ENCODE data around the gene TMEM132E. TPM values are rescaled to one million over a fixed set of nuclear protein-coding genes. Genes with fewer than 3 reads are reported as not detected.
A peak's percentile ranks its signal among the peaks of the same experiment; 100 is the strongest.
"Not testable (repeated sequence)": the region's sequence is repeated elsewhere in the genome, so short reads cannot be mapped to it uniquely, and the experiment has no call there.

The TMEM132E gene
- total RNA-seq (2014; rRNA removed; shearing (Covaris generic); ENCODE audit: low replicate concordance), result not detected in 2 replicates

GRCh38 chr17:34579017-34579946, at the start of gene TMEM132E:
Gene TMEM132E, plus strand, starts transcription at chr17:34579582. Its CDS starts 1,495 bp downstream, at chr17:34581077.
- Histone ChIP-seq H3K36me3 (no peaks in the 10 kb centered on the region), H3K9me3 (no peaks in the 10 kb centered on the region; the same call in 1 of the 2 replicates), H3K4me3 (peak within 1 kb of the TSS; percentile 31), H3K27me3 (peaks cover 77% of the 10 kb centered on the region)
- no peak for DNase-seq

- Histone ChIP-seq H3K36me3 (no peaks in the 10 kb centered on the region), H3K4me3 (no peak overlapping the region), H3K27me3 (no peaks in the 10 kb centered on the region), H3K9me3 (no peaks in the 10 kb centered on the region)
- DNase-seq, result no peak
These were observed 48.5 kb upstream of the TMEM132E start for GRCh38 chr17:34530918-34531317.

GRCh38 chr17:34532281-34533065, 46.9 kb upstream of the TMEM132E start:
- H3K4me3 ChIP-seq, result no peak overlapping the region
- no peaks in the 10 kb centered on the region for H3K27me3 ChIP-seq
- DNase-seq, result no peak

GRCh38 chr17:34533806-34534527, 45.4 kb upstream of the TMEM132E start:
- Histone ChIP-seq H3K27me3 (no peaks in the 10 kb centered on the region), H3K36me3 (no peaks in the 10 kb centered on the region), H3K9me3 (no peaks in the 10 kb centered on the region), H3K4me3 (no peak overlapping the region)
- no peak for DNase-seq

More at GRCh38 chr17:34532281-34533065, 46.9 kb upstream of the TMEM132E start:
- Histone ChIP-seq H3K36me3 (no peaks in the 10 kb centered on the region), H3K9me3 (no peaks in the 10 kb centered on the region)

GRCh38 chr17:34537445-34537844, 41.9 kb upstream of the TMEM132E start:
- Histone ChIP-seq H3K27me3 (no peaks in the 10 kb centered on the region), H3K4me3 (no peak overlapping the region), H3K36me3 (no peaks in the 10 kb centered on the region), H3K9me3 (no peaks in the 10 kb centered on the region)
- no peak for DNase-seq

- not testable (repeated sequence) for H3K9me3 ChIP-seq, H3K27me3 ChIP-seq, H3K4me3 ChIP-seq, DNase-seq, H3K36me3 ChIP-seq
These were observed 40.8 kb upstream of the TMEM132E start for GRCh38 chr17:34538582-34538981.

GRCh38 chr17:34539881-34540280, 39.5 kb upstream of the TMEM132E start:
- no peaks in the 10 kb centered on the region for H3K36me3 ChIP-seq
- no peak overlapping the region for H3K4me3 ChIP-seq
- 0 out of 2 replicates have a peak, but pooled peaks cover 2% of the 10 kb centered on the region for H3K27me3 ChIP-seq
- DNase-seq, result no peak
- no peaks in the 10 kb centered on the region for H3K9me3 ChIP-seq

GRCh38 chr17:34542700-34543336, 36.6 kb upstream of the TMEM132E start:
- DNase-seq, result no peak
- H3K9me3 ChIP-seq, result no peaks in the 10 kb centered on the region
- H3K27me3 ChIP-seq, result 0 out of 2 replicates have a peak, but pooled peaks cover 2% of the 10 kb centered on the region
- no peaks in the 10 kb centered on the region for H3K36me3 ChIP-seq
- H3K4me3 ChIP-seq, result no peak overlapping the region

- Histone ChIP-seq H3K4me3 (no peak overlapping the region), H3K27me3 (peaks cover 13% of the 10 kb centered on the region; the same call in 1 of the 2 replicates), H3K36me3 (no peaks in the 10 kb centered on the region), H3K9me3 (no peaks in the 10 kb centered on the region)
- no peak for DNase-seq
These were observed 31.8 kb upstream of the TMEM132E start for GRCh38 chr17:34547453-34548063.

GRCh38 chr17:34549966-34550365, 29.4 kb upstream of the TMEM132E start:
- no peaks in the 10 kb centered on the region for H3K9me3 ChIP-seq
- H3K4me3 ChIP-seq, result no peak overlapping the region
- no peaks in the 10 kb centered on the region for H3K36me3 ChIP-seq
- no peak for DNase-seq
- peaks cover 14% of the 10 kb centered on the region; the same call in 1 of the 2 replicates for H3K27me3 ChIP-seq

GRCh38 chr17:34553907-34554306, 25.5 kb upstream of the TMEM132E start:
- H3K4me3 ChIP-seq, result no peak overlapping the region
- H3K27me3 ChIP-seq, result peaks cover 14% of the 10 kb centered on the region
- no peaks in the 10 kb centered on the region for H3K36me3 ChIP-seq
- no peak for DNase-seq
- no peaks in the 10 kb centered on the region for H3K9me3 ChIP-seq

GRCh38 chr17:34556384-34556783, 23.0 kb upstream of the TMEM132E start:
- no peaks in the 10 kb centered on the region for H3K36me3 ChIP-seq
- H3K9me3 ChIP-seq, result no peaks in the 10 kb centered on the region
- DNase-seq, result no peak
- no peak overlapping the region for H3K4me3 ChIP-seq
- H3K27me3 ChIP-seq, result peaks cover 12% of the 10 kb centered on the region

- peaks cover 17% of the 10 kb centered on the region for H3K27me3 ChIP-seq
- H3K4me3 ChIP-seq, result no peak overlapping the region
- H3K9me3 ChIP-seq, result no peaks in the 10 kb centered on the region
- no peak for DNase-seq
- H3K36me3 ChIP-seq, result no peaks in the 10 kb centered on the region
These were observed 22.5 kb upstream of the TMEM132E start for GRCh38 chr17:34556931-34557330.

- Histone ChIP-seq H3K36me3 (no peaks in the 10 kb centered on the region), H3K4me3 (no peak overlapping the region)
- no peak for DNase-seq
These were observed 18.1 kb upstream of the TMEM132E start for GRCh38 chr17:34561328-34561727.

GRCh38 chr17:34562387-34562786, 17.0 kb upstream of the TMEM132E start:
- Histone ChIP-seq H3K4me3 (no peak overlapping the region), H3K36me3 (no peaks in the 10 kb centered on the region), H3K27me3 (peaks cover 15% of the 10 kb centered on the region), H3K9me3 (no peaks in the 10 kb centered on the region)
- DNase-seq, result no peak

More at GRCh38 chr17:34561328-34561727, 18.1 kb upstream of the TMEM132E start:
- H3K9me3 ChIP-seq, result no peaks in the 10 kb centered on the region
- peaks cover 15% of the 10 kb centered on the region for H3K27me3 ChIP-seq

- Histone ChIP-seq H3K9me3 (no peaks in the 10 kb centered on the region), H3K4me3 (no peak overlapping the region), H3K36me3 (no peaks in the 10 kb centered on the region), H3K27me3 (peaks cover 12% of the 10 kb centered on the region; the same call in 1 of the 2 replicates)
- no peak for DNase-seq
These were observed 13.7 kb upstream of the TMEM132E start for GRCh38 chr17:34565713-34566112.
